Jurkat, Clone E6-1 (cell line): ENCODE results near the gene ADGRB3.
"Not testable (repeated sequence)": the region's sequence is repeated elsewhere in the genome, so short reads cannot be mapped to it uniquely, and the experiment has no call there.

Source experiments
- DNase-seq: peaks from one replicate; pipeline ENCODE4 v3.0.0-alpha.2; 2011; ENCODE audit warnings: low read depth, low spot score
- H3K4me3 ChIP-seq: 2 replicates; pipeline ENCODE4 v1.5.1; 2011; ENCODE audit warnings: mild to moderate bottlenecking, low read length, control low read depth, moderate library complexity

The ADGRB3 gene

GRCh38 chr6:68729377-68729903 lies 94.4 kb downstream of the ADGRB3 start:
- no peak for DNase-seq
- H3K4me3 ChIP-seq, result no peak overlapping the region

DNA sequence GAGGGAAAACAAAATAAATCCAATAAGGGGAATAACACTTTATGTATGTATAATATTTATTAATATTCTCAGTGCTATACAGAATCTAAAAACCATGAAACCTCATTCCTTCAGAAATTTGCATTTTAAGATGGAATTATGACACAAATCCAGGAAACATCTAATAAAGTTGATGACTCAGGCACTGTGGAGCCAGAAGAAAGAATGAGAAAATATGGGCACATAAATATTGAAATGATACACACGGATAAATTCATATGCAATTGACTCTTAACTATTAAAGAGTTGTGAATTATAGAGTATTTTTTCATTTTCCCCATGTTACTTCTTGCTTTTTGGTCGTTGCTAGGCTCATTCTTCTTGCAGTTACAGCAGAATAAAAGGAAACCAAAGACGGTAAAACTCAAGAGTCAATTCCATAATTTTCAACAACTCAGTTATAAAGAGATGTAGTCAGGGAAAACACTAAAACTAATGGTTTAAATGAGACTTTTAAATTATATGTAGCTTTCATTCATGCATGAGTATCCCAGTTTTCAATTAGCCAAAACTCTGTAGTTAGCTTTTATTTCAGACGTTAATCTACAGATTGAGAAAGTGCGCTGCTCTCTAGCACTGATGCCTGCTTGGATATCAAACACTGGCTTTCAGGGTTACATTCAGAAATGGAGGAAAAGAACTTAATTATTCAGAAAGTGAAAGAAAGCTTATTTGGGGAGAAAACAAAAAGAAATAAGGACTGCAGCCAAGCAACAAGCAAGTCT lies 95.4 kb downstream of the ADGRB3 start:
- no peak for DNase-seq
- H3K4me3 ChIP-seq, result no peak overlapping the region

DNA sequence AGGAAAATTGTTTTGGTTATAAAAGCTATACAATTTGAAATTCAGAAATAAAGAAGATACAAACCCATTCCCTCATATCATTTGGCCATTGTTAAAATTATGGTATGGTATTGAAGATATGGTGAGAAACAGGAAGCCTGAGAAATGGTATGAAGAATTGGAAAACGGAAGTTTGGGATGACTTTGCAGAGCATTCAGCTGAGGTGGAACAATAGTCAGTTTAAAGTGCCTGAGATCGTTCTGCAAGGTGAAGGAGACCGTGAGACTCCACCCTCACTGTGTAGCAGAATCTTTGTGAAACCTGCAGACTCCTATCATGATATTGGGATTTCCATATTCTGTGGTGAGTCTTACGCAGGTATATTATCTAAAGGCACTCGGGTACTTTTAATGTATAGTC lies 97.3 kb downstream of the ADGRB3 start:
- no peak for DNase-seq
- no peak overlapping the region for H3K4me3 ChIP-seq

GRCh38 chr6:68735866-68736265 lies 100.8 kb downstream of the ADGRB3 start:
- DNase-seq, result no peak
- no peak overlapping the region for H3K4me3 ChIP-seq

- no peak overlapping the region for H3K4me3 ChIP-seq
- DNase-seq, result no peak
Measured at GRCh38 chr6:68737061-68737460, 102.0 kb downstream of the ADGRB3 start.

DNA sequence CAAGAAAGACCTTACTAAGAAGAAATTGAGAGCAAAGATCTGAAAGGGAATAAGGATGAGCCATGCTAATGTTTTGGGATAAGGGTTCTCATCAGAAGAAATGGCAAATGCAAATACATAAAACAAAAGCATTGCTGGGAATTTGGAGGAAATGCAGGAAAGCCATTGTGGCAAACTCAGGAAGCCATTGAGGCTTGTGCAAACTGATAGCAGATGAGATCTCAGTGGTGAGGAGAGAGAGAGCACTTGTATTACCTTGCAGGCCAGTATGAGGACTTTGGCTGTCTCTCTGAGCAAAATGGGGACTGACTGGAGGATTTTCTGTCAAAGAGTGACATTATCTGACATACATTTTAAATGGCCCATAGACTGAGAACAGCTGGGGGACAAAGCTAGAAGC lies 103.0 kb downstream of the ADGRB3 start:
- H3K4me3 ChIP-seq, result no peak overlapping the region
- no peak for DNase-seq

- no peak overlapping the region for H3K4me3 ChIP-seq
- peak; percentile 24 for DNase-seq
Measured at GRCh38 chr6:68740828-68741500, 105.9 kb downstream of the ADGRB3 start.

DNA sequence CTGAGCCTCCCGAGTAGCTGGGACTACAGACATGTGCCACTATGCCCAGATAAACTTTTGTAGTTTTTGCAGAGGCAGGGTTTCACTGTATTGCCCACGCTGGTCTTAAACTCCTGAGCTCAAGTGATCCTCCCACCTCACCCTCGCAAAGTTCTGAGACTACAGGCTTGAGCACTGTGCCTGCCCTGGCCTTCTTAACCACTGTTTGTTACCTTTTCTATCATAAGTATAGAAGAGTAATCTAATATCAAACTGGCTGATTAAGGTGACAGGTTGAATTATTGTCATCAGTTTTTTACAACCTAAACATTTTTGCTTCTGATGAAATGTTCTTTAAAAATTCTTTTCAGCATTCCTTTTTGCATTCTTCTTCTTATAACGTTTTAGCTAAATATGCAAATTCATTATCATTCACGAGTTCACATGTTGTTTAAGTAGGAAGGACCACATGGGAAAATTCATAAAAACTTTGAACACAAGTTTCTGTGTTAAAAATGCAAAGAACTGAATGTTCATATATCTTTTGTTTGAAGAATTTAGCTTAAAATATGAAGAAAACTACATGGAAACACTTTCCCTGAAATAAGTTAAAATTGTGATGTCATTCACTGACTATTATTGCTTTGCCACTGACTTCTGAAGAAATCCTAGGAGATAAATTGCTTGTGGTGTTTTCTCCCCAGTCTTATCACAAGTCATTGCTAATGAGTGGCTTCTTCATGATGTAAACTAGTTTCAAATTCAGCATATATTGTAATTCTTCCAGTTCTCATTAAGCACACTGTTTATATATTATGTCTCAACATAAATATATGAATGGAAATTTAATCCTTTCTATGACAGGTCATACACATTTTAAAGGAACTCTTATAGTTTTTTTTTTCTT lies 106.7 kb downstream of the ADGRB3 start:
- no peak for DNase-seq
- no peak overlapping the region for H3K4me3 ChIP-seq

- no peak overlapping the region for H3K4me3 ChIP-seq
- no peak for DNase-seq
Measured at GRCh38 chr6:68743099-68743498, 108.0 kb downstream of the ADGRB3 start.

- H3K4me3 ChIP-seq, DNase-seq: not testable (repeated sequence)
Measured at GRCh38 chr6:68744376-68744775, 109.3 kb downstream of the ADGRB3 start.

DNA sequence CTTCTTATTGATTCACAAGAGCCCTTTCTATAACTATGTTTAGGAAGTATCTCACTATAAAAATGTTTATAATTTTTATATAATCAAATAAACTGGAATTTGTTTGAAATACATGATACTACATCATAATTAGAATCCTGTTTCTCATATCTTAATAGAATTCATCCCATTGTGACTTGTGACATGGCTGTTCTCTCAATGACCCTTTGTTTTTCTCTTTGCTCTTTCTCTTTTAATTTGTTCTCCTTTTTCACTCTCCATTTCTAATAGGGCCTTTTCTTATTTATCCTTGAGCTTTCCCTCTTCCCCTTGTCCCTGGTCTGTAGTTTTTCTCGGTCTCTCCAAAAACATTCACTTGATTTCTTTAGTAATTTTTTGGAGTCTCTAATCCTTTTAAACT lies 111.3 kb downstream of the ADGRB3 start:
- no peak overlapping the region for H3K4me3 ChIP-seq
- DNase-seq, result no peak

DNA sequence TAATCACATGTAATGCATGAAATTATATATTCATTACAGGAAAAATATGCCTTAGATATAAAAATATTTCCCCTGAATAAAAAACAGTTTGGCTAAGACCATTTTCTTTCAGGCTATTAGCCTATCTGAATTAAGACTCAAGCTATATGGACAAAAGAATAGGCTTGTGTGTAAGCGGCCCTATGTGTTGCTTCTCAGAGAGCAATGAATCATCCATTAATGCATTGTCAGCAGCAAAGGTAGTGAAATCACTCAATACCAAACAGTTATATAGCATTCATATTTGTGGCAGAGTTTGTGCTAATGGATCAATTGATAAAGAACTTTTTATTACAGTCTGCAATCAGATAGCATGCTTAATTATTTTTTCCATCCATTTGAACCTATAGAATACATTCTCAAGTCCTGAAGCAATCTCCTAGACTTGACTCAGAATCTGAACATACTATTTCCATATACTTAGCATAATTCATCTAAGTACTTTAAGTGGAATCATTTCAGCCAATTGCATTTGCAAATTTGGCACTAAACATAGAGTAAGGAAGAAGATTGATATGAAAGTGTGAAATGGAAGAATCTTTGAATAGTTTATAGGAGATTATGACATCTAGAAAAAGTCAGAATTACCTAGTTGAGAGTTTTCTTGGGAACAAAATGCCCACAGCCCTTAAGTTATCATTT lies 112.2 kb downstream of the ADGRB3 start:
- no peak for DNase-seq
- no peak overlapping the region for H3K4me3 ChIP-seq

DNA sequence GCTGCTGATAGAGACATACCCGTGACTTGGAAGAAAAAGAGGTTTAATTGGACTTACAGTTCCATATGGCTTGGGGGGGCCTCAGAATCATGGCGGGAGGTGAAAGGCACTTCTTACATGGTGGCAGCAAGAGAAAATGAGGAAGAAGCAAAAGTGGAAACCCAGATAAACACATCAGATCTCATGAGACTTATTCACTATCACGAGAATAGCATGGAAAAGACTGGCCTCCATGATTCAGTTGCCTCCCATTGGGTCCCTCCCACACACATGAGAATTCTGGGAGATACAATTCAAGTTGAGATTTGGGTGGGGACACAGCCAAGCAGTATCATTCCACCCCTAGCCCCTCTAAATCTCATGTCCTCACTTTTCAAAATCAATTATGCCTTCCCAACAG lies 112.8 kb downstream of the ADGRB3 start:
- not testable (repeated sequence) for DNase-seq, H3K4me3 ChIP-seq

GRCh38 chr6:68754681-68755213 lies 119.7 kb downstream of the ADGRB3 start:
- no peak overlapping the region for H3K4me3 ChIP-seq
- no peak for DNase-seq

- no peak overlapping the region for H3K4me3 ChIP-seq
- DNase-seq, result no peak
Measured at GRCh38 chr6:68756454-68757375, 121.6 kb downstream of the ADGRB3 start.

GRCh38 chr6:68757821-68758220 lies 122.7 kb downstream of the ADGRB3 start:
- DNase-seq, result no peak
- H3K4me3 ChIP-seq, result no peak overlapping the region

DNA sequence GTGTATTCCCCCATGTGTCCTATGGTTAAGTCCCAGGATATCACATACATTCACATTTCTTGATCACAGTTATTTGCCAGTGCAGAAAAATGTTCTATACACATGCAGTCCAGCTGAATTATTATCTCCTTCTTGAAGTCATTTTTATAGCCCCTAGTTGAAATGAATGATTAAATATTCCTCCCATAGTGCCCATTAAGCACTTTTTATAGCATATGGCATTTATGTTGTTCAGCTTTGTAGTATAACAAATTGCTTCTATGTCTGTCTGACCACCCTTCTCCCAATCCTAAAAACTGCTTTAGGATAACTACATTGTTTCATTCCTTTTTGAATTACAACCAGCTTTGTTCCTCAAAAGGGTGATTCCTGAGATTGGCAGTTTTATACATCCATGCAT lies 123.5 kb downstream of the ADGRB3 start:
- H3K4me3 ChIP-seq, result no peak overlapping the region
- no peak for DNase-seq

- no peak for DNase-seq
- H3K4me3 ChIP-seq, result no peak overlapping the region
Measured at GRCh38 chr6:68760485-68760884, 125.4 kb downstream of the ADGRB3 start.
